GM19025 (cell line): ENCODE measurements around the gene UGT1A7.

Experiments used
- ATAC-seq: cut with Tn5 transposase; IDR thresholded peaks from one replicate; pipeline ENCODE4 v1.9.1; 2021; ENCODE audit warnings: mild to moderate bottlenecking, low read depth, moderate library complexity; ENCODE audit not compliant: unreplicated experiment

Gene UGT1A7

DNA sequence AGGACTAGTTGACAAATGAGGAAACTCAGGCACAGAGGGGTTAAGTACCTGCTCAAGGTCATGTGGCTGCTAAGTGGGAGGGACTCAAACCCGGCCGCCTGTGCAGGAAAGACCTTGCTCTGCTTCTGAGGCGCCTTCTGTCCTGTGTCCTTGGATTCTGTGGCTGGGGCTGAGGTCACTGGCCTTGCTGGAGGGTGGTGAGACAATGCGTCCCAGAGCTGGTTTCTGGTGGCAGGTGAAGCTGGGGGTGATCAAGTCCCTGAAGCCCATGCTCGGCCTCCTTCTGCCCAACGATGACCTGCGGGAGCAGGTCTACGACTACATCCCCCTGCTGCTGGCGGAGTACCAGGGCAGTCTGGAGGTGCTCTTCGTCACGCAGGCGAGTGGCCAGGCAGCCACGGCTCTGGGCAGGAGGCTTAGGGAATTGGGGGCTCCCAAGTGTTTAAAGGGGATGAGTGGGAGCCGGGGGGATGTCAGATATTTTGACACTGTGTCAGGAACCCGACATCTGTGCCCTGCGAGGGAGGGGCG lies 112.5 kb downstream of the UGT1A7 start:
- no peak for ATAC-seq

DNA sequence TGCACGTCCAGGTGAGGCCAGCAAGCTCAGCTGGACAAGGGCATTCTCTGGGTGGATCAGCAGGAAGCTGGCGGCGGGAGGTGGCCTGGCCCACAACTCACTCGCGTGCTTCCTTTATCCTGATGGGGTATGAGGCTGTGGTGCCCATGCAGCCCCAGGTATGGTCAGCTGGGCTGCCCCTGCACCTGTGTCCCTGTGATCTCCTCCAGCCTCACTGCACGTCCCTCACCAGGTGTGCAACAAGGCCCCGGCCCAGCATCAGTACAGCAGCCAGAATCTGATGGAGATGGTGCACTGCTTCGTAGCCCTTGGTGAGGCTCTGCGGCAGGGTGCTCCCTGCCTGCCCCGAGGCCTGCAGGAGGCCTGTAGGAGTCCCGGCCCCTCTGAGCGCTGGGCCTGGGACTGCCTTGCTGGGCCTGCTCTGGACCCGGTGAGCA lies 114.1 kb downstream of the UGT1A7 start:
- ATAC-seq = no peak

DNA sequence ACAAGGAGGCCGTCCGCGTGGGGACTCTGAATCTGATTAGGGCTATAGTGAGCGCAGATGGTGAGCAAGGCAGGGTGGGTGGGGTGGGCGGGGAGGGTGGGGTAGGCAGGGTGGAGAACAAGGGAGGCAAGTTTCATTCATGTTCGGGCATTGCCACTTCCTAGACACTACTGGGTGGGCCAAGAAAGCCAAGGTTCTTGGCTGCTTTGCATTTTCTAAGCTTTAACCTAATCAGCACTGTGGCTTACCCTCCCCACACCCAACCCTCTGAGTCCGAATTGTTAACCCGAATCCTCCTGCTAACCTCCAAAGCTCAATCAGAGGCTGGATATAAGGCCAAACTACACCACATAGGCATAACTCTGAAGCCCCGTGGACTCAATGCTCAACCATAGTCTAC lies 114.6 kb downstream of the UGT1A7 start:
- ATAC-seq = no peak

DNA sequence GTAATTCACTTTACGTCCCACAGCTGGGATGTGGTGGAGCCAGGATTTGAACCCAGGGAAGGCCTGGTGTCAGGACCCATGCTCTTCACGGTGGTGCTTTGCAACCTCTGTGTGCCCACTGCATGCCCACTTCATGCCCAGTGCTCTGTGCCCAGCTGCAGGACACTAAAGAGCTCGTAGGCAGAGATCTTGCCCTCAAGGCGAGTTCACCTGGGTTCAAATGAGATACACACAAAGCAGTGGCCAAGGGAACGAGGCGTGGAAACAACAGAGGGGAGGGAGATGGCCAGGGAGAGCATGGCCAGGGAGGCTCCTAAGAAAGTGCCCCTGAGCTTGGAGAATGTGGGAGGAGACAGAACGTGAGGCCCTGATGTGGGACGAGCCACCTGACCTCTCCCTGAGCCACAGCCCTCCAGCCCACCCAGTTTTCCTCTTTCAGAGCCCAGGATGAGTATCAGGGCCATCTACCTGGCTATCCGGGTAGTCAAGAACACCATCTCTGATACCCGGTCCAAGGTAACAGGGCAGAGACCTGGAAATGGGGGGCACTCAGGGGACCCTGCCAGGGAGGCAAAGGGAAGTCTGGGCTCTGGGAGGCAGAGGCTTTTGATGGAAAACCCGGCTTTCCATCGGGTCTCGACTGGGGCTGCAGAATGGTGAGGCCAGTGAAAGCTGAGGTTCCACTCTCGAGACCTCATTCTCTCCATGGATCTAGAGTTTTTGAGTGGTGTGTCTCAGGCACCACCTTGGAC lies 116.8 kb downstream of the UGT1A7 start:
- ATAC-seq = no peak

DNA sequence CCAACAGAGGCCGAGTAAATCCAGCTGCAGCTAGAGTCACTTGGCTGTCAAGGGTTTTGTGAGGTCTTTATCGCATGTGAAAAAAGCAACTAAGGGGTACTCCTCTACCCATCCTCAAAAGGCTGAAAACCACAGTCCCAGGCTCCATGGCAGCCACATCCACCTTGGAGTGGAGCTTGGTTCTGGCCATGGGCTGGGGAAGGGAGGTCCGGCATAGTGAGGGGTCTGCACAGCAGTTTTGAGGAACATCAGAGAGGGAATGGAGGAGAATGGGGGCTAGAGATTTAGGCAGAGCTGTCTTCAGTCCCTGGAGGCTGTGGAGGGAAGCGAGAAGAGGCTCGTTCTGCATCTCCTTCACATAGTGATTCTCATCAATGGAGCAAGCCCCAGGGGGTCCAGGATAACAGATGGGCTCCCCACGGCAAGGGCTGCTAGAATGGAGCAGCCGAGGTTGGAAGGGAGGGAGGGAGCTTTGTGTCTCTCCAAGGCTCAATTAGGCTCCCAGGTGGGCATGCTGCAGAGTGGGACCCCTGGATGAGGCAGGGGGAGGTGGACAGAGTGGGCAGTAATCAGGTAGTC lies 117.5 kb downstream of the UGT1A7 start:
- no peak for ATAC-seq

DNA sequence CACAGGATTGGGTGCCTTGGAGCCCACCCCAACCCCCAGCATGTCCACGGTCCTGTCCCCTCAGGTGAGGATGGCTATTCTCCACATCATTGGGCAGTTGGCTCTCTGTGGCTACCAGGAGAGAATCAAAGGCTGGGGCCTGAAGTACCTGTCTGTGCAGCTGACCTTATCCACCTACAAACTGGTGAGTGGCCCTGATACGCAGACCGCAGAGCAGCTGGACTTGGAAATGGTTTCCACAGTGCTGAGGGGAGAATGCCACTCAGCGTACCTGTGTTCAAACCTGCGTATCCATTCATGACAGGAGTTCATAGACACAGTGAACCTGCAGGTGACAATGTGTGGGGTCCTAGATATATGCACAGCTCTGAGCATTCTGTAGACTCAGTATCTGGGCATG lies 118.0 kb downstream of the UGT1A7 start:
- no peak for ATAC-seq

DNA sequence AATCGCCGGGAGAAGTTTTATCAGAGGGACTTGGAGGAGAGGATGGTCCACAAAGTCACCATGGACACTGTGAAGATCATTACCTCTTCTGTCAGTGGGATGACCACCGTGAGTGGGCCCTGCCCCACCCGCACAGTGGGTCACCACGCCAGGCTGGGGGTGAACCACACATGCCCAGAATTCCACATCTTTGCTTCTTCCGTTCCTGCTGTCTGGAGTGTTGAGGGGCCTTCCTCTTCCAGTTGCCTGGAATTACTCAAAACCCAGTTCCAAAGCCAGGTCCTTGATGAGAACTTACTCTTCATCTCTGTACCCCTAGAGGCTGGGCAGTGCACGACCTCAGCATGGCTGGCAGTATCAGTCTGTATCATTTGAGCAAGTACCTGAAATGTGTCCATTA lies 118.5 kb downstream of the UGT1A7 start:
- no peak for ATAC-seq

DNA sequence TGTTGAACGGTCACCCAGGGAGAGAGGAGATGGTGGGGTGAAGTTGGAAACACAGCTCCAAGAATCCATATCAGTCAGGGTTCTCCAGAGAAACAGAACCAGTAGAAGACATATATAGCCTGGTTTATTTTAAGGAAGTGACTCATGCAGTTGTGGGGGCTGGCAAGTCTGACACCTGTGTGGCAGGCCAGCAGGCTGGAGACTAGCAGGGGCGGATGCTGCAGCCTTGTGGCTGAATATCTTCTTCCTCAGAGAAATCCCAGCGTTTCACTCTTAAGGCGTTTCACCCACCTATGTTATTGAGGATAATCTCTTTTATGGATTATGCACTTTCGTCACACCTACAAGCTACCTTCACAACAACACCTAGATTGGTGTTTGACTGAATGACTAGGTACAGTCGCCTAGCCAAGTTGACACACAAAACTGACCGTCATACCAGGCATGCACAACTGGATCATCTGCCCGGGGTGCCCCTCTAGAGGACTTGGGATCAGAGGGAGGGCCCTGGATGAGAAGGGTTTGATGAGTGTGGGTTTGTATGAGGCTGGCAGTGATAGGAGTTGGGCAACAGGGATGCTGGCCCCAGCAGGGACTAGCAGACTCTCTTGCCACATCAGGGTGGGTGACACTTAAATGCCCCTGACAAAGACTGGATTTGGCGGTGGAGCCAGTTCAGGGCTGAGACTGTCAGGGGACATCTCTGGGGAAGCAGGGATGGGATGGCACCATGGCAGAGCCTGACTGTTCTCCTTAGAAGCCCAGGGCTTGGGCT lies 119.8 kb downstream of the UGT1A7 start:
- ATAC-seq = no peak

DNA sequence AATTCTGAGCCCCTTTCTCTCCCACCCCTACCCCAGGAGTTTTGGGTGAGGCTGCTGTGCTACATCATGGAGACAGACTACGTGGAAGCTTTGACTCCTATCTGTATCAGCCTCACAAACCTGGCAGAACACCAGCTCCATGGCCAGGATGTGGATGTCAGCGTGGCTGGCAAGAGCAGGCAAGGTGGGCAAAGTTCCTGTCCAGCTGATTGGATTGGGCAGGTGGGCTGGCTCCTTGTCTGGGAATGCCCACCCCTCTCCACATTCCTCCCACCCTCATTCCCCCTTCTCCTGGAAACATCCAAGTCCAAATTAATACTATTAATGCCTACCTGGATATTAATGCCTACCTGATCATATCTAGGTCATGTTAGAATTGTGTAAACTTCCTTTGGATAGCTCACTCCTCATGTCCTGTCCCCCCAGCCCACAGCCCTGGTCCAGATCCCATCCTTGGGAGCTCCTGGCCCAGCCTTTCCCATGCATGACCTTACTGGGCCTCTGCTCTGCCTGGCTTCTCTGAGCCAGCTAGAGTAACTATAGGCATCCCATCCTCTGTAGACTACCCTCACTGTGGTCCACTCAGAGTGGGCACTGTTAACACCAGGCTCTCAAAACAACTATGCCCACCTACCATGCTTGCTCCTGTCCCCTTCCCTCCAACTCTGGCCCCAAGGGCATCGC lies 120.6 kb downstream of the UGT1A7 start:
- ATAC-seq = no peak

DNA sequence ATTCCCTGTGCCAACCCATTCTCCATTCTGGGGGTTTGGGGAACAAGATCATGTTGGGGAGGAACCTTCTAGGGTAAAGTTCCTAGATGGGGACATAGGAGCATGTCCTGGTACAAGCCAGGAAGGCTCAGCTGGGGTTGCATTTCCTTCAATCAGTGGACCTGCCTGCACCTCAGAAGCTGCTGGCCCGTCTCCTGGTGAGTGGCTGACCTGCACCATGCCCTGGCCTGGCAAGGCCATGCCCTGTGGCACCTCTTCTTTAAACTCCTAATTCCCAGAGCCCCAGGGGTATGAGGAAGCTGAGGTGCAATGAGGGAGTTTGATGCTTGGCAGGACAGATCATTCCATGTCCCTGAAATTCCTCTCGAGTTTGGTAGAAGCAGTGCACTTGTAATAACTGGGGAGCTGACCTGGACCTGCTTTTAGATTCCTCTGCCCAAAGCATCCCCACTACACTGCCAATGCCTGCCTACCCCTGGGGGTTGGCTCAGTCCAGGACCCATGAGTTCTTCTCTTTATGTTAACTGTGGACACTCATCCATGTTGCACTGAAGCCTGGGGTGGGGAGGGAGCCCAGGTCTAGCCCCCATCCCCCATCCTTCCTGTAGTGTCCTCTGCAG lies 121.7 kb downstream of the UGT1A7 start:
- no peak for ATAC-seq

DNA sequence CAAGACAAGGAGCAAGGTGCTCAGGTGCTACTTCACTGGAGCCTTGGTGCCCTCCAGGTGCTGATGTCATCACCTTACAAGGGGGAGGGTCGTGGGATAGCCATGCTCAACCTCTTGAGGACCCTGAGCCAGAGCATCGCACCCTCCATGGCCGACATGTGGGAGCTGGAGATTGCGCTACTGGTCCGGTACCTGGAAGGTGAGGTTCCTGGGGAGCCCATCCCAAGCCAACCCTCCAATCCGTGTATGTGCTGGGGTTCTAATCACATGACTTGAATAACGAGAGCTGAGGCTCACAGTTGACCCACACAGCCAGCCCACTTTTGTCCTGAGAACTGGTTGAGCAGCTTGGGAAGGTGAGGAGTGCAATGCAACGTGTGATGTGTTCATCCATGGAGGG lies 122.3 kb downstream of the UGT1A7 start:
- ATAC-seq = no peak

DNA sequence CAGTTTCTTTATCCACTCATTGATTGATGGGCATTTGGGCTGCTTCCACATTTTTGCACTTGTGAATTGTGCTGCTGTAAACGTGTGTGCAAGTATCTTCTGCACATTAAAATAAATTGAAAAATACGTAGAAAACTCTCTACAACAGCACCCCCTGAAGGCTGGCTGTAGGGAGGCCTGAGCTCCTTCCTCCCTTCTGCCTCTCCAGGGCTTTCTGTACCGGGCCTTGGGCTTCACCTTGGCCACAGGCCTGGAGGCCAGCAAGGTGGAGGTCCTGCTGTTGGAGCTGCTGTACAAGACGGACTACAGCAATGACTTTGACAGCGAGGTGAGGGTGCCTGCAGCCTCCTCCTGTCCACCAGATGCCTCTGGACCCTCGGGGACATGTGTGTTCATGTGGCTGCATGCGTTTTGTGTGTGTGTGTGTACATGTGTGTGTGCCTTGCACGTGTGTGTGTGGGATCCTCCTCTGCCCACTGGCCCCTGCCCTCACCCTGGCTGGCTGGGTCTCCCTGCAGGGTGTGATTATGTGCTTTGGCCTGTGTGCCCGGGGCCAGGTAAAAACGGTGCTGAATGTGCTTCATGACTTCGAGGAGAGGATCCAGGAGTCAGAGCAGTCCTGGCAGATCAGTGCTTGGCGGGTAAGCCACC lies 125.6 kb downstream of the UGT1A7 start:
- no peak for ATAC-seq

DNA sequence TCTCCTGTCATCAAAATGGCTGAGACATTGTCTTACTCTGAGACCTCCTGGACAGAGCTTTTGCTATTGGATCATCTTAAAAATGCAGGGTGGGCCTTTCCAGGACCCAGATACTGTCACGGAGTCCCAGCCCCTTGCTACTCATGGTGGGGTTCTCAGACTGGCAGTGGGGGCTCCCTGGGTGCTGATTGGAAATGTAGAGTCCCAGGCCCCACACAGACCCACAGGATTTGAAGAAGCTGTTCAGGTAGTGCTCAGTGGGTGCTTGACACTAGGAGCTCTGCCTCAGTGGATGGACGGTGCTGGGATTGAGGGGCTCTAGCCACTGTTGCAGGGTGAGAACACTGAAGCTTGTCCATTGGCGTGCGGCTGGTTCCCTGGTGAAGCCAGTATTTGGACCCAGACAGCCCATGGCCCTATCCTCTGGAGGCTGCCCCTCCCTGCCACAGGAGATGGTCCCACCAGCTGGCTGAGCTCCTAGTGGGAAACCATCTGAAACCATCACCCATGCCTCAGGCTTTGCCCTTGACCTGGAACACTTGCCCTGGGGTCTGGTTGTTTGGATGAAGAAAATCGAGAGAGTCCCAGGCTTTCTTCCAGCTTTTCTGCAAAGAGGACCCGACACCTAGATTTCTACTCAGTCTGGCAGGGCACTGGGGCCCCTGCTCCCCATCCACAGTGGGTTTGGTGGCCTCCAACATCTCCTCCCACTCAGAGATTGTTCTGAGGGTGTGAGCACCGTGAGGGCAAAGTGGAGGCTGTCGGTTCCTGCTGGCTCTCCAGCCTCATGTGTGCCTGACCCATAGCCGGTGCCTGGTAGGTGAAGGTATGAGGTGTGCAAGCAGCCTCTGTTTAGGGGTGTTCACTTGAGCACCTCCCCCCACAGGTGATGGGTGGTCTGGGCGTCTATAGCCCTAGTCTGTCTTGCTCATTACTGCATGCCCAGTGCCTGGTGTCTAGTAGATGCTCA lies 126.5 kb downstream of the UGT1A7 start:
- ATAC-seq = no peak

DNA sequence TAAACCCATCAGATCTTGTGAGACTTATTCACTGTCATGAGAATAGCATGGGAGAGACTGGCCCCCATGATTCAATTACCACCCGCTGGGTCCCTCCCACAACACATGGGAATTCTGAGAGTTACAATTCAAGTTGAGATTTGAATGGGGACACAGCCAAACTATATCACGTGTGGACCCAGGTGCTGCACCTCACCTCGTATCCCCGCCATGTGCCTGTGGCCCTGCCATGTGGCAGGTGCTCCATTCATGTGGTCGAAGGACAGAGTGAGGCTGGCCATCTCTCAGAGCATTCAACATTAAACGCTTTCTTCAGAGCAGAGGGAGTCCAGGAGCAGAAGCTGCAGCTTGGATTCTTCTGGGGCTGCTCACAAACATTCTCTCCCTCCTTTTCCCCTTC lies 128.7 kb downstream of the UGT1A7 start:
- ATAC-seq = no peak

DNA sequence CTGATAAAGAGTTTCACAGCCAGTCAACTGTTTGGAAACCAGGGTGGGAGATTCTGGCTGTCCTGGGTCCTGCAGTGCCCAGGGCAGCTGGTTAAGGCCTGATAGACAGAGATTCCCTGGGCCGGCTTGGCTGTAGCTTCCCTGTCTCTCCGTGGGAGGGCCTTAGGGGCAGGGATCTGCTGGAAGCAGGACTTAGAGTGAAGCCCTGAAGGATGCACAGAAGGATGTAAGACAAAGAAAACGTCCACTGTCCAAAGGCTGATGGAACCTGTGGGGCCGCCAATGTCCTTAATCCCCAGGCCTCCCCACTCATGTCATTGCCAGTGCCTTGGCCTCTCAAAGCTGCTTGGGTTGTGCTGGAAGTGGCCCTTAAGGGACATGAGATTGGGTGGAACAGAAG lies 129.4 kb downstream of the UGT1A7 start:
- ATAC-seq = no peak

DNA sequence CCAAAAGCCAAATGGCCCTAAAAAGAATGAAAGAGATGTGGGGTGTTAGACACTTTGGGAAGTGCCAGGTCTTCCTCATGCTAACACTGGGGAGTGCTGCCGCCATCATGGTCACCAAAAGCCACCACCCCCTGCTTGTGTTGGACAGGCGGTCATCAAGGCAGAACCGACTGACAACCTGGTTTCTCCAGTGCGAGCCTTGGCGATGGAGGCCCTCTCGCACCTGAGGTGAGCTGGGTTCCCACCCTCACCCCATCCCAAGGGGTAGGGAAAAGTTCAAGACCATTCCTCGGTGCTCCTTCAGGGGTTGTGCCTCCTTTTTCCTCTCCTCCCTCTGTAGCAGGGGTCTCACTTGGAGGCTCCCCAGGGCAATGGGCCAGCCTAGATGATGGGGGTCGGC lies 130.0 kb downstream of the UGT1A7 start:
- ATAC-seq = no peak

DNA sequence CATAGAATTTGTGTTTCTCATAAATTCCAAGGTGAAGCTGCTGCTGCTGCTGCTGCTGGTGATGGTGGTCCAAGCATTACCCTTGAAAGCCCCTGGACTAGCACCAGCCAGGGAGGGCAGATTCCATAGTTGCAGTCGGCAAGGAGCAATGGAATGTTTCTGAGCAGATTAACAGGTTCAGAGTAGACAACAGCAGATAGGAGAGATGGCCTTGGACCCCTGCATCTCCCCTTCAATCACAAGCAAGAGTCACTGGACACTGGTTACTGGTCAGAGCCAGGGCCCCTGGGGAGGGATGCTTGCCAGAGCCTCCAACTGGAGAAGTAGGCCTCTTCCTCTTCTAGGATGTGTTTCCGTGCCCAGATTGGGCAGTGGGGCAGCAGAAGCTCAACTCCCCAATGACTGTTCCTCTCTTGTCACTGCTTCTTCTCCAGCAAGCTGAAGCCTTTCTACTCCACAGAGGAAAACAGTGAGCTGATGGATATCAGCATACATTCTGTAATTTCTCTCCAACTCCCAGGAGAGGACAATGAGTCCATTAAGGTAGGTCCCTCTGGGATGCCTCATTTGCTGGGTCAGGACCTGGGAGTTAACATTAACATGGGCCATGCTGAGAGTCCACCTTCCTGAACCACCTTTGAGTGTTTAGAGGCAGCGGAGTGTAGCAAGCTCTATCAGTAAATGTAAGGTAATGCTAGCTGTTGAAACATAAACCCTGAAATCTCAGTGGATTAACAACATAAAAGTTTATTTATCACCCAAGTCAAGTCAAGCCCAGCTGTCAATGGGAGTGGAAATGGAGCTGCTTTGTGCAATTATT lies 131.7 kb downstream of the UGT1A7 start:
- no peak for ATAC-seq
